ENCODE measurements around the gene DNLZ.

- TF ChIP-seq CTCF (IDR thresholded peaks at IDR 0.05): no peak
- no peak for TF ChIP-seq POLR2A (IDR thresholded peaks at IDR 0.05)
- no peak for TF ChIP-seq POLR2AphosphoS5 (IDR thresholded peaks at IDR 0.05)
Measured at GRCh38 chr9:136311051-136312008, 52.2 kb downstream of the DNLZ start.
